Vagina (tissue), 2 donors: ENCODE results near the gene NEAT1.

Source experiments
- POLR2A ChIP-seq, 2 donors: fragments of 450-650 bp; IDR thresholded peaks; one replicate each; pipeline ENCODE4 v1.6.1; 2017; ENCODE audit warnings: antibody characterized with exemption in 2 of 2, mild to moderate bottlenecking in 2 of 2, moderate library complexity in 2 of 2
- TF ChIP-seq, protein P1 (sequence below), 3 experiments: fragments of 450-650 bp in 2 of 3; fragments of 200-600 bp in 1 of 3; sonication (generic) in 1 of 3; IDR thresholded peaks; one replicate each; pipeline ENCODE4 v1.5.1; 2017 to 2019; ENCODE audit warnings: antibody characterized with exemption in 3 of 3, mild to moderate bottlenecking in 2 of 3, moderate library complexity in 2 of 3

DNA sequence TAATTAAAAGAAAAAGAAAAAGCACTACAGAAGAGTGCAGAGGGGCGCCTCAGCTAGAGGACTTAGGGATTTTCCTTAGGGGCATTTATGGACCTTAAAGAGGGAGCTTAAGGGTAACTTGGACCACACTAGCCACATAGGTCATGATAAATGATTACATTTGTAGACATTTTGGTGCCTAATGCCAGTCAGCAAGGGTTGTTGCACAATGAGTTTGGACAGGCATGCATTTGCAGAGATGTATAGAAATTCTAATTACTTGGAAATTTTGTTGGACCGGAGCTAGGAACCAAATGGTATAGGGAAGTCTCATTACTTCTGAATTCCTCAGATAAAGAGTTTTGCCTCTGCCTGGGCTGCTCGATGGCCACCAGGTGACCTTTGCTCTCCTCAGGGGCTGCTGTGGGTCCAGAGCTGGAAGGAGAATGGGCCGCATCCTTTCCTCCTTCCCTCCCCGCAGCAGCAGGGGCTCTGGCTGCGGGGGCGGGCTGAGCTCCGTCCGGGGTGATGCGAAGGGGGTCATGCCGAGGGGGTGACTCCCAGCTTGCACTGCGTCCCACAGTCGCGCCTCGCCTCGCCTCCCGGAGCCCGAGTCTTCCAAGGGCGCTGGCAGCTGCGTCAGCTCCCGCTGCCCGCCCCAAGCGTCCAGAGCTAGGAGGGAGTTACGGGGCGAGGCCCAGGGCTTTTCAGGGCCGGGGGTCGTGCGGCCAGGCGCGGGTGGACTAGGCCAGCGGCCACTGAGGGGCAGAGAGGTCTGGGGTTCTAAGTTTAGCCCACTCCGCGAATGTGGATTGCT lies 56.0 kb downstream of the NEAT1 start:
- peak in 1 of 2 donors; percentile 55 for TF ChIP-seq POLR2A (IDR thresholded peaks at IDR 0.05)
- TF ChIP-seq, protein P1, sequence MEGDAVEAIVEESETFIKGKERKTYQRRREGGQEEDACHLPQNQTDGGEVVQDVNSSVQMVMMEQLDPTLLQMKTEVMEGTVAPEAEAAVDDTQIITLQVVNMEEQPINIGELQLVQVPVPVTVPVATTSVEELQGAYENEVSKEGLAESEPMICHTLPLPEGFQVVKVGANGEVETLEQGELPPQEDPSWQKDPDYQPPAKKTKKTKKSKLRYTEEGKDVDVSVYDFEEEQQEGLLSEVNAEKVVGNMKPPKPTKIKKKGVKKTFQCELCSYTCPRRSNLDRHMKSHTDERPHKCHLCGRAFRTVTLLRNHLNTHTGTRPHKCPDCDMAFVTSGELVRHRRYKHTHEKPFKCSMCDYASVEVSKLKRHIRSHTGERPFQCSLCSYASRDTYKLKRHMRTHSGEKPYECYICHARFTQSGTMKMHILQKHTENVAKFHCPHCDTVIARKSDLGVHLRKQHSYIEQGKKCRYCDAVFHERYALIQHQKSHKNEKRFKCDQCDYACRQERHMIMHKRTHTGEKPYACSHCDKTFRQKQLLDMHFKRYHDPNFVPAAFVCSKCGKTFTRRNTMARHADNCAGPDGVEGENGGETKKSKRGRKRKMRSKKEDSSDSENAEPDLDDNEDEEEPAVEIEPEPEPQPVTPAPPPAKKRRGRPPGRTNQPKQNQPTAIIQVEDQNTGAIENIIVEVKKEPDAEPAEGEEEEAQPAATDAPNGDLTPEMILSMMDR (IDR thresholded peaks at IDR 0.05) = no peak
